Activated B cell treated with CpG ODN at 0.5 μM for 24 hours (primary cell): Measurements from ENCODE around the gene MCUB. TPM values are rescaled to one million over a fixed set of nuclear protein-coding genes. Genes with fewer than 3 reads are reported as not detected.

ENCODE experiments used
- ATAC-seq: fragments of 200-7000 bp; cut with Tn5 transposase; one replicate; pipeline ENCODE4 v1.10.0; 2021; ENCODE audit warnings: low read depth, mild to moderate bottlenecking, moderate library complexity
- CTCF ChIA-PET: fragments of 350-600 bp; sonication (Branson Sonifier 250); formaldehyde crosslinking; loops from one replicate; lab custom pipeline; 2021; ENCODE audit warnings: antibody characterized with exemption; lab: Charles Lee
- POLR2A ChIA-PET: fragments of 350-600 bp; sonication (Branson Sonifier 250); formaldehyde crosslinking; loops from one replicate; lab custom pipeline; 2021; ENCODE audit warnings: antibody characterized with exemption; lab: Charles Lee
- DNase-seq: peaks from one replicate; pipeline ENCODE4 v3.0.0; 2022
- H3K27ac Mint-ChIP-seq: one replicate; pipeline ENCODE4 v1.8.0; 2020; ENCODE audit warnings: mixed read lengths
- H3K27me3 Mint-ChIP-seq: one replicate; pipeline ENCODE4 v1.8.0; 2021; ENCODE audit warnings: mixed read lengths
- H3K36me3 Mint-ChIP-seq: one replicate; pipeline ENCODE4 v1.8.0; 2021; ENCODE audit warnings: low read depth, mixed read lengths
- H3K4me1 Mint-ChIP-seq: one replicate; pipeline ENCODE4 v1.8.0; 2021; ENCODE audit warnings: mixed read lengths
- H3K4me3 Mint-ChIP-seq: one replicate; pipeline ENCODE4 v1.8.0; 2020; ENCODE audit warnings: mild to moderate bottlenecking, mixed read lengths
- H3K9me3 Mint-ChIP-seq: one replicate; pipeline ENCODE4 v1.8.0; 2020; ENCODE audit warnings: mixed read lengths
- intact Hi-C: fragments of 100-400 bp; cut with micrococcal nuclease; formaldehyde crosslinking; loops from one replicate; pipeline ENCODE4 v1.15.1; 2024
- total RNA-seq: library from RNA; stranded (reverse); gene quantifications from 2 replicates; pipeline ENCODE4 v1.2.3, GENCODE V29; 2022
- TF ChIP-seq, protein P1 (sequence below): fragments of 200-600 bp; IDR thresholded peaks from one replicate; pipeline ENCODE4 v1.8.0; 2022; ENCODE audit warnings: antibody characterized with exemption, mild to moderate bottlenecking

MCUB gene
- total RNA-seq, 1 donor from 2014 or later: 28.9 TPM

DNA sequence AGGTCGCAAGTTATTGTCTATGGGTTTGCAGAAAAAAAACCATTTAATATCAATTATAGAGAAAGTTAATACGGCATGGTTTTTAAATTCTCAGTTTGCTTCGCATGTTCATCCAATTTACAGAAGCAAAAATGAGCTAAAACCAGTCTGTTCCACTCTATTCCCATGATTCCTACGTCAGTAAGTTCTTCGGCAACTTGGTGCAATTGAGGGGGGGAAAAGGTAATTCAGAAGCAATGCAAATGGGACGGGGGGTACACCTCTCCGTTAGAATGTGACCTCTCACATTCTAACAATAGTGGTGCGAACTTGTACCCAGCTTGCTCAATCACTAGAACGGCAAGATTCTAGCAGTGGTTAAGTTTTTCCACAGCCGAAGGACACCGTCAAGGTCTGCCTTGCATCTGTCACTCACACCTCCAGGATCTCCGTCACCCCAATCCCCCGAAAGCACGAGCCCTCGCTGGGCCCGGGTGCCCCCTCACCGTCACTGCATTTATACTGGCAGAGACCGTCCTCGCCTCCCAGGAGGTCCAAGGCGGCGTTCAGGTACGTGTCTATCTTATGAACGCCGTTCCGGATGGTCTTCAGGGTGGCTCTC lies 169.2 kb downstream of the MCUB start:
- ChIA-PET CTCF (no interaction called here), POLR2A (interaction anchor here (2.5 to 3.0 kb wide), 2 partner anchors 169 to 296 kb away, joined by 9 to 10 read pairs; partner anchors contain the start of genes MCUB and SEC24B)
- no peaks in the 10 kb centered on the region for H3K27me3 Mint-ChIP-seq
- H3K4me3 Mint-ChIP-seq: peak overlapping the region; percentile 90
- DNase-seq (no peak), ATAC-seq (no peak)
- intact Hi-C loops: loop anchor here (1.0 kb wide), 2 partner anchors 26 to 169 kb away; partner anchors contain the start of genes CASP6 and MCUB
- no peaks in the 10 kb centered on the region for H3K9me3 Mint-ChIP-seq
- H3K27ac Mint-ChIP-seq: peak overlapping the region; percentile 74
- peaks cover 12% of the 10 kb centered on the region for H3K4me1 Mint-ChIP-seq
- peaks cover 8% of the 10 kb centered on the region for H3K36me3 Mint-ChIP-seq
- TF ChIP-seq, protein P1, sequence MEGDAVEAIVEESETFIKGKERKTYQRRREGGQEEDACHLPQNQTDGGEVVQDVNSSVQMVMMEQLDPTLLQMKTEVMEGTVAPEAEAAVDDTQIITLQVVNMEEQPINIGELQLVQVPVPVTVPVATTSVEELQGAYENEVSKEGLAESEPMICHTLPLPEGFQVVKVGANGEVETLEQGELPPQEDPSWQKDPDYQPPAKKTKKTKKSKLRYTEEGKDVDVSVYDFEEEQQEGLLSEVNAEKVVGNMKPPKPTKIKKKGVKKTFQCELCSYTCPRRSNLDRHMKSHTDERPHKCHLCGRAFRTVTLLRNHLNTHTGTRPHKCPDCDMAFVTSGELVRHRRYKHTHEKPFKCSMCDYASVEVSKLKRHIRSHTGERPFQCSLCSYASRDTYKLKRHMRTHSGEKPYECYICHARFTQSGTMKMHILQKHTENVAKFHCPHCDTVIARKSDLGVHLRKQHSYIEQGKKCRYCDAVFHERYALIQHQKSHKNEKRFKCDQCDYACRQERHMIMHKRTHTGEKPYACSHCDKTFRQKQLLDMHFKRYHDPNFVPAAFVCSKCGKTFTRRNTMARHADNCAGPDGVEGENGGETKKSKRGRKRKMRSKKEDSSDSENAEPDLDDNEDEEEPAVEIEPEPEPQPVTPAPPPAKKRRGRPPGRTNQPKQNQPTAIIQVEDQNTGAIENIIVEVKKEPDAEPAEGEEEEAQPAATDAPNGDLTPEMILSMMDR: no peak

DNA sequence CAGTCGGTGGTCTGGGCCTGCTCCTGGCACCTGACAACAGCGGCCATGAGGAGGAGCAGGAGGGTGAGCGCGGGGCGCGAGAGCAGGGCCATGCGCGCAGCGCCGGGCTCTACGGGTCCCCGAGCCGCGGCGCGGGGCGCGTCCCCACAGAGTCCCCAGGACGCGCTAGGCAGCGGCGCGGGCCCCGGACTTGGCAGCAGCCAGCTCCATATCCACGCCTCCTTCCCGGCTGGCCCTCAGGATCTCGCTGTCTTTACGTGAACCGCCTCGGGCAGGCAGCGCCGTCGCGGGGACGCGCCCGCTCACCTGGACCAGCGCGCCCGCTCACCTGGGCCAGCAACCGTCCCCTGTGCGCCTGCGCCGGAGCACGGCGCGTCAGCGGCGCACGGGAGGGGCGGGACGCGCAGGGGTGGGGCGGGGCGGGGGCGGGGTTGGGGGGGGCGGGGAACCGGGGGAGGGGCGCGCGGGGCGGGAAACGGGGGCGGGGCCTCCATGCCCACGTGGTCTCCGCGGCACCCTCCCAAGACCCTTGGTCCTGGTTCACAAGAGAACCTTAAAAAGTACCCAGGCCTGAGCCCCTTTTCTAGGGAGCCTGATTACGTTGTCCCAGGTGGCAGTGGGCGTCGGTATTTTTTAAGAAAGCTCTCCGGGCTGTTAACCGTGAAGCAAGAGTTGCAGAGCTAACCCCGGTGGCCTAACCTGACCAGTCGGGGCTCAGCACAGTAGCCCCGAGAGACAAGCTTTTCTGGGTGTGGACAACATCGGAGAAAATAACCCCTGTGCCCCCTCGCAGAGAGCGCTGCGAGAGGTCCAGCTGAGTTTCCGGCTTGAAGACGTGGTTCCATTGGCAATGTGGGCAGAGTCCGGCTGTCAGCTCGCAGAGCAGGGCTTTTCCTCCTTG lies 169.9 kb downstream of the MCUB start, which contains the start of gene PLA2G12A:
TSS of gene PLA2G12A (minus strand) at position 353 of the 901 bp plus-strand sequence. CDS start at position 92, 261 bp downstream.
- TF ChIP-seq, protein P1: no peak
- peaks cover 12% of the 10 kb centered on the region for H3K4me1 Mint-ChIP-seq
- peak within 1 kb of the TSS; percentile 90 for H3K4me3 Mint-ChIP-seq
- H3K9me3 Mint-ChIP-seq: no peaks in the 10 kb centered on the region
- intact Hi-C loops: loop anchor here (1.0 to 5.0 kb wide), 7 partner anchors 27 to 1798 kb away; partner anchors contain the start of genes CASP6, CYP2U1, ELOVL6 and GAR1
- peak within 1 kb of the TSS; percentile 79 for H3K27ac Mint-ChIP-seq
- no peaks in the 10 kb centered on the region for H3K27me3 Mint-ChIP-seq
- peak; percentile 90 for ATAC-seq
- ChIA-PET POLR2A (interaction anchor here (0.7 to 3.0 kb wide), 8 partner anchors 27 to 1109 kb away, joined by 3 to 10 read pairs (median 4); partner anchors contain the start of genes GAR1, MCUB, OSTC and SEC24B), CTCF (interaction anchor here (1.6 kb wide), 1 partner anchor 26 kb away, joined by 5 read pairs; the partner anchor contains the start of gene CASP6)
- peak; percentile 77 for DNase-seq
- peaks cover 8% of the 10 kb centered on the region for H3K36me3 Mint-ChIP-seq

DNA sequence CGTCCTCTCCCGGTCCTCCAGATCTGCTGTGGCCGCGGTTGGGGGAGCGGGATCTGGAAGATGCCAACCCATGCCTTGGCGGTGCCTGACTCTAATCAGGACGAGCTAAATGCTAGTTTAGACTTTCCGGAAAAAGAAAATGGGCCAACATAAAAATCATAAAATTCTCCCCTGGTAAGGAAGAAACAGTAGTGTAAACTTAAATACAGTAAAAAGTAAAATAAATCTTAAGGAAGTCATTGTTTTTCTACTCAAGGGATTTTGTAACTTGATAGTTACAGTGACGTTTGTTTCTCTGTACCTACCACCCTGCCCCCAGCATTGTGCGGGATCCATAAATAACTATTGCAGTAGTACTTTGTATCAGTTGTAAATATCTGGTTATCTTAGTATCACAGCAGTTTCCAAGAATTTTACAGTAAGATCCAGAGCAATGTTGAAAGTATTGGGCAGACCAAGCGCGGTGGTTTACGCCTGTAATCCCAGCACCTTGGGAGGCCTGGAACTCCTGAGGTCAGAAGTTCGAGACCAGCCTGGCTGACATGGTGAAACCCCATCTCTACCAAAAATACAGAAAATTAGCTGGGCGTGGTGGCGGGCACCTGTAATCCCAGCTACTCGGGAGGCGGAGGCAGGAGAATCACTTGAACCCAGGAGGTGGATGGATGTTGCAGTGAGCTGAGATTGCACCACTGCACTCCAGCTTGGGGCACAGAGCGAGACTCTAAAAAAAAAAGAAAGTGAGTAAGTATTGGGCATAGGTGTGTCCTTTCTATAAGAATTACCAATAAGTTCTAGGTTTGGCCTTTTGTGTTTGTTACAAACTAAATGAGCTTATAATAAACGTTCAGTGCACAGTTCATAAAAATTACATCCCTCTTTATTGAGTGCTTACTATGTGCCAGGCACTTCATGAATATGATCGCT lies 170.8 kb downstream of the MCUB start:
- H3K9me3 Mint-ChIP-seq: no peaks in the 10 kb centered on the region
- ChIA-PET CTCF (interaction anchor here (0.7 to 1.6 kb wide), 2 partner anchors 27 to 155 kb away, joined by 4 to 5 read pairs; partner anchors contain the start of gene CASP6), POLR2A (interaction anchor here (0.7 to 3.0 kb wide), 8 partner anchors 28 to 1110 kb away, joined by 3 to 10 read pairs (median 4); partner anchors contain the start of genes GAR1, MCUB, OSTC and SEC24B)
- peak overlapping the region; percentile 88 for H3K4me3 Mint-ChIP-seq
- intact Hi-C loops: loop anchor here (1.0 to 5.0 kb wide), 5 partner anchors 84 to 1799 kb away; partner anchors contain the start of genes CYP2U1, ELOVL6, GAR1 and OSTC
- H3K27ac Mint-ChIP-seq: peak overlapping the region; percentile 79
- no peaks in the 10 kb centered on the region for H3K27me3 Mint-ChIP-seq
- DNase-seq: no peak
- no peak for ATAC-seq
- TF ChIP-seq, protein P1: no peak
- H3K4me1 Mint-ChIP-seq: peaks cover 12% of the 10 kb centered on the region
- H3K36me3 Mint-ChIP-seq: peaks cover 5% of the 10 kb centered on the region

DNA sequence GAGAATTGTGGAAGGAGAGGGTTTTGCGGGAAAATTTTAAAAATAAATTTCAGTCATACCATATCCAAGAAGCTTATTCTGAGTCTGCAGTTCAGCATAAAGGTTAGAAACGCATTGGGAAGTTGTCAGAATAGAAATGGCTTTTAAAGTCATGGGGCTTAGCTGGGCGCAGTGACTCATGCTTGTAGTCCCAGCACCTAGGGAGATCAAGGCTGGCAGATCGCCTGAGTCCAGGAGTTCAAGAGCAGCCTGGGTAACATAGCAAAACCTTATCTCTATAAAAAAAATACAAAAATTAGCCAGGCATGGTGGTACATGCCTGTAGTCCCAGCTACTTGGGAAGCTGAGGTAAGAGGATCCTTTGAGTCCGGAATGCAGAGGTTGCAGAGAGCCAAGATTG lies 173.7 kb downstream of the MCUB start:
- Mint-ChIP-seq H3K4me3 (no peak overlapping the region), H3K36me3 (no peaks in the 10 kb centered on the region), H3K27me3 (peaks cover 9% of the 10 kb centered on the region), H3K4me1 (peaks cover 11% of the 10 kb centered on the region), H3K27ac (no peak overlapping the region), H3K9me3 (no peaks in the 10 kb centered on the region)
- ChIA-PET POLR2A (interaction anchor here (0.9 kb wide), 1 partner anchor 11 kb away, joined by 3 read pairs; no protein-coding TSS in a partner anchor), CTCF (no interaction called here)
- intact Hi-C loops: loop anchor here (5.0 kb wide), 2 partner anchors 464 to 1801 kb away; partner anchors contain the start of genes CYP2U1 and ELOVL6
- DNase-seq (no peak), ATAC-seq (no peak)
- TF ChIP-seq, protein P1: no peak
